GM18505 (cell line): Measurements from ENCODE around the gene CREM.

ENCODE experiments used
- ATAC-seq: cut with Tn5 transposase; IDR thresholded peaks from one replicate; pipeline ENCODE4 v1.9.1; 2021; ENCODE audit not compliant: unreplicated experiment
- POLR2A ChIP-seq: IDR thresholded peaks from 4 replicates; pipeline ENCODE4 v1.6.1; 2011; ENCODE audit warnings: borderline replicate concordance; ENCODE audit not compliant: insufficient read depth, insufficient read length; ENCODE audit errors: extremely low read depth

Gene CREM

GRCh38 chr10:35153716-35154115, 27.1 kb downstream of the CREM start:
- TF ChIP-seq POLR2A: no peak
- no peak for ATAC-seq

- no peak for TF ChIP-seq POLR2A
- no peak for ATAC-seq
Measured at GRCh38 chr10:35160743-35161142, 34.1 kb downstream of the CREM start.

GRCh38 chr10:35161906-35162305, 35.3 kb downstream of the CREM start:
- ATAC-seq: no peak
- TF ChIP-seq POLR2A: no peak

DNA sequence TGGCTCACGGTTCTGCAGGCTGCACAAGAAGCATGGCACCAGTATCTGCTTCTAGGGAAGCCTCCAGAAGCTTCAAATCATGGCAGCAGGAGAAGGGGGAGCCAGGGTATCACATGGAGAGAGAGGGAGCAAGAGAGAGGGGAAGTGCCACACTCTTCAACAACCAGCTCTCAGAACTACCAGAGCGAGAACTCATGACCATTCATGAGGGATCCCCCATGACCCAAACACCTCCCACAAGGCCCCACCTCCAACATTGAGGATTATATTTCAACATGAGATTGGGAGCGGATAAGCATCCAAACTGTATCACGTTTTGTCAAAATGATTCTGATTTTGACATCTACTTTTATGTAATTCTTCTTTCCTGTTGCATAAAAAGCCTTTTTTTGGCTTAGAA, 38.5 kb downstream of the CREM start:
- no peak for ATAC-seq
- TF ChIP-seq POLR2A: no peak

GRCh38 chr10:35165811-35166210, 39.2 kb downstream of the CREM start:
- no peak for ATAC-seq
- no peak for TF ChIP-seq POLR2A

GRCh38 chr10:35166607-35167006, 40.0 kb downstream of the CREM start:
- TF ChIP-seq POLR2A: no peak
- ATAC-seq: no peak

DNA sequence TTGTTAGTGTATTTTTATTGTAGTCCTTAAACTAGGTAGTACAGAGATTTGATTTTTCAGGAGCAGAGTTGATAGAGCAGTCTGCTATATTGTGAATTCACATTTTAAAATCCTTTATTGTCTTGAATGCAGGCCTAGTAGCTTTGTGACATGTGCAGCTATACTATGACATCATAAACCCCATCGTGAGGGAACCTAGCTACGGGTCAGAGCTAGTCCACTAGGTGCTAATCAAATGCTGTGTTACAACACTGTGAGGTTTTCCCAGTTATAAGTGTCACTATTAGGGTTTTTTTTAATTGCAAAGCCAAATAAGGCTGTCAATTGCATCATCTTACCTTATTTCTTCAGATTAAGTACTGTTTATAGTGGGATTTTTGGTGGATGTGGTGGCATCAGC, 40.7 kb downstream of the CREM start:
- no peak for ATAC-seq
- no peak for TF ChIP-seq POLR2A

DNA sequence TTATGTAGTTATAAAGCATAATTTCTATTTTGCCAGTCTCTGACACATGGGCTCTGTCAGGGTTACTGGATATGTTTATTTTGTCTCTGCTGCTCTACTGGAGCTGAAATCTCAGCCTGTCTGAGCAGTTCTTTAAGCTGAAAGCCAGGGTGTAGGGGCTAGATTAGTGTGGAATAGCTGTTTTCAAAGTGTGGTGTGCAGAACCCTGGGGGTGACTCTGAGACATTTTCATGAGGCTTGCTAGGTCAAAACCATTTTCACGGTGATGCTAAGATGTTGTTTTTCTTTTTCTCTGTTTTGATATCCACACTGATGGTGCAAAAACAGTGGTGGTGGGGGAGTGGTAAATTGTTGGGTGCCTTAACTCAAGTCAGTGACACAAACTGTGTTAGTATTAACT, 45.5 kb downstream of the CREM start:
- TF ChIP-seq POLR2A: no peak
- ATAC-seq: no peak

DNA sequence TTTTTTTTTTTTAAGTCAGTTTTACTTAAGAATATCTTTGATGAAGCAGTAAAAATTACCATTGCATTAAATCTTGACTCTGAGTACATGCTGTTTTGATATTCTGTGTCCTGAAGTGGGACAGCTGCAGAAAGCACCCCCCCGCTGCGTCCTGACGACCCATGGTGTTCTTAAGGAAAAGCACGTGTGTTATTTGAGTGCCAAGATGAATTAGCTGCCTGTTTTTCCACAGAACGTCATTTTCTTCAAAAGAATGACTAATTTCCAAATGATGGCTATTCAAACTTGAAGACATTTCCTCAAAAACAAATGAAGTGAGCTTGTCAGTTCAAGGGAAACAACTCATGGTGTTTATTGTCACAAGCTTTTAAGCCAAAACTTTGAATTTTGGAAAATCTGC, 45.9 kb downstream of the CREM start:
- no peak for TF ChIP-seq POLR2A
- no peak for ATAC-seq

DNA sequence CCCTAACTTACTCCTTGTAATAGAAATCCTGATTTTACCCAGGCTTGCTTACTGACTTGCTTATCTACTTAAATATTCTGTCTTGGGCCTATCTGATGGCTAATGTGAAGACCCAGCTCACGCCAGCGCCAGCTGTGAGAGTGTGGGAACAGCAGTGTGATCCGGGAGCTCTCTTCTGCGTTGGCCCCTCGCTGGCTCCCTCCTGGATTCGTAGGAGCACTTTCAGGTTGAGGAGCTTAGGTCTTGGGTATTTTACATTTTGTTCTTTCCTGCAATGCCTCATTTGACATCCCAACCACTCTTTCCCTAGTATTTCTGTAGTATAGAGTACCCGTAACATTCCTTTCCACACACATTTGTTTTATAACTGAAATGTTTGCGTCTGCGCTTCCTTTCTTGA, 51.7 kb downstream of the CREM start:
- ATAC-seq: no peak
- TF ChIP-seq POLR2A: no peak

DNA sequence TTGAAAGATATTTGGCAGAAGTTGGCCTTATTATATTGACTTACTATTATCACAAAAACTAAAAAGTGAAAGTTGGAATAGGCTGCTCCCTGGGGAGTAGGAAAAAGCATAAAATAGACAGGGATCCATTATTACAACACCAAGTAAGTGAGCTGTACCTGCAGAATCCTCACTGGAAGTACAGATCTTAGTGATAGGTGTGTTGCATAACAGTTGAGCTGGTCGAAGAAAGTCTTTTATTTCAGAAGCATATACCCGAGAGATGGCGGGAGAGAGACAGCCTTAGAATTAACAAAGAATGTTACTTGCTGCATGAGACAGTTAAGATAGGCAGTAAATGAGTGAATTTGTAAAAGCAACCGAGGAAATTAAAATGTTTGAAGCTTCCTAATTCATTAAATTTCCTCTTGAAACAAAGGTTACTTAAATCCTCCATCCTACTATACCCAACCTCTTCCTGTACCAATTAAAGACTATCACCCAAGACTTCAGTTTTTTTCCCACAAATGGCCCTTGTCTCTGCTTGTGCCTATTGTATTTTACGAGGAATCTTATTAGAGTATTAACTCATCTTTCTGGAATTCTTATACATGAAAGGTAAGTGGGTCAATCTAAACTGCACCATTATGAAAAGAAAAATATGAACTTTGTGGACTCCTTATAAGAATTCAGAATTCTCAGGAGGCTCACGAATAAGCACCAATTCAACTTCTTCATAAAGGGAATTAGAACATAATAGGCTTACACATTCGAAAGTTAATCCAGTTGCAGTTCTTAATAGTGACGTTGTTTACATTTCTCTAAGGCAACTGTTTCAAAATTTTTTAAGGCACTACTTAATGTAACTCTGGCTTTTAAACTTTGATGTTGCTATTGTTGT, 56.2 kb downstream of the CREM start:
- TF ChIP-seq POLR2A: no peak
- ATAC-seq: no peak

DNA sequence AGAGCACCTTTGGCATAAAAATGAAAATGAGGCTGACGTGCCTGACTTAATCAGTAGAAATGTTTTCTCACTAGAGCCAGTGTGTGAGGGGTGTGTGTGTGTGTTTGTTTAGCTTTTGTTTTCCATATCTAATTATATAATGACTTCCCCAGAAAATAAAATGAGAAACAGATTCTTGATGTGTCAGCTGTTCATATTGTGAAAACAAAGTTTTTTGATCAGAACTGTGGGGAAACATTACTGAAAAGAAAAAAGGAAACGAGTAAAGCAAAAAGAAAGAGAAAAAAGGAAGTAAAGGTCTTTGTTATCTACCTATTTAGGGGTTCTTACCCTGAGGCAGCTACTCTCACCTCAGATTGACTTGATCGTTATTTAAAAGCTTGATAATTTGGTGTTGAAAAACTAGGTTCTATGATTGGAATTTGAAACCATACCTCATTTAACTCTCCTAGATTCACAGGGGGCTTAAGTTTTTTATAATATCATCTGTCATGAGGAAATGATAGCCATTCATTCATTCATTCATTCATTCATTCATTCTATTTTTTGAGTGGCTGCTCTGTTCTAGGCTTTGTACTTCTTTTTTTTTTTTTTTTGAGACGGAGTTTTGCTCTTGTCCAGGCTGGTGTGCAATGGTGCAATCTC, 58.0 kb downstream of the CREM start:
- ATAC-seq: no peak
- TF ChIP-seq POLR2A: no peak

DNA sequence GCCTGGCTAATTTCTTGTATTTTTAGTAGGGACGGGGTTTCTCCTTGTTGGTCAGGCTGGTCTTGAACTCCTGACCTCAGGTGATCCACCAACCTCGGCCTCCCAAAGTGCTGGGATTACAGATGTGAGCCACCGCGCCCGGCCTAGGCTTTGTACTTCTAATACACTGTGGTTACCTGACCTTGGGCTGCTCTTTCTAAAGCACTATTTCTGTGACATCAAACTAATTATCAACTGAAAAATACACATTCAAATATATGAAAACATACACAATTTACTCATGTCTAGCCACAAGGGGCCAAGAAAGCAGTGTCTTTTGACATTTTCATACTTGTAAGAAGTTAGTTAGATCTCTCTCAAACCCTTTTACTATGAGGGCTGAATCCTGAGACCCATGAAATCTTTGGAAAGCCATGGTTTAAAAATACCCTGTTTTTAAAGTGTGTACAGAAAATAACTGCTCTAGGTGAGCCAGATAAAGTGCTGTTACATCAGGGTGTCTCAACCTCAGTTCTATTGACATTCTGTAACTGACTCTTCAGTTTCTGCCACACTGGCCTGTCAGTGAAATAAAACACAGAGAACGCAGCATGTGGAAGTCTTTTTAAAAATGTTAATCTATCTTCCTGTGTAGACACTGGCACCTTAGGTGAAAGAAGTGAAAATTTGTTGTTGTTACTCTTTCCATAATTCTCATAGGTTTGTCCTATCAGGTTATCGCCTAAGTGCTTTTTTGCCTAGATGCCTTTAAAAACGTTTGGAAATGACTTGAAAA, 58.8 kb downstream of the CREM start:
- no peak for ATAC-seq
- TF ChIP-seq POLR2A: no peak
